IPS-NIHi7 (cell line): Measurements from ENCODE around the gene FAM110A.
"Not testable (repeated sequence)": the region's sequence is repeated elsewhere in the genome, so short reads cannot be mapped to it uniquely, and the experiment has no call there.

Experiments used
- DNase-seq: peaks from one replicate; pipeline ENCODE4 v3.0.0; 2012; ENCODE audit warnings: mixed read lengths; ENCODE audit errors: extremely low spot score

The FAM110A gene

GRCh38 chr20:833450-834150 is at the start of gene FAM110A:
Gene FAM110A (plus strand): TSS chr20:833715. CDS start chr20:844805, 11,090 bp downstream.
- peak; percentile 96 for DNase-seq

GRCh38 chr20:787825-788224 is 45.7 kb upstream of the FAM110A start:
- no peak for DNase-seq

- no peak for DNase-seq
Measured at GRCh38 chr20:791056-791455, 42.5 kb upstream of the FAM110A start.

GRCh38 chr20:792248-792647 is 41.3 kb upstream of the FAM110A start:
- no peak for DNase-seq

- no peak for DNase-seq
Measured at GRCh38 chr20:796921-797320, 36.6 kb upstream of the FAM110A start.

- DNase-seq, result not testable (repeated sequence)
Measured at GRCh38 chr20:798746-799145, 34.8 kb upstream of the FAM110A start.

GRCh38 chr20:800026-800425 is 33.5 kb upstream of the FAM110A start:
- not testable (repeated sequence) for DNase-seq

GRCh38 chr20:801678-802077 is 31.8 kb upstream of the FAM110A start:
- no peak for DNase-seq

- DNase-seq, result no peak
Measured at GRCh38 chr20:805713-806112, 27.8 kb upstream of the FAM110A start.

- DNase-seq, result not testable (repeated sequence)
Measured at GRCh38 chr20:811776-812434, 21.6 kb upstream of the FAM110A start.

GRCh38 chr20:812435-812814 is 21.1 kb upstream of the FAM110A start:
- not testable (repeated sequence) for DNase-seq

- DNase-seq, result no peak
Measured at GRCh38 chr20:813390-813789, 20.1 kb upstream of the FAM110A start.

- no peak for DNase-seq
Measured at GRCh38 chr20:815226-815625, 18.3 kb upstream of the FAM110A start.

GRCh38 chr20:815914-816606 is 17.5 kb upstream of the FAM110A start:
- peak; percentile 88 for DNase-seq

- no peak for DNase-seq
Measured at GRCh38 chr20:818001-818664, 15.4 kb upstream of the FAM110A start.

GRCh38 chr20:819680-820322 is 13.7 kb upstream of the FAM110A start:
- no peak for DNase-seq

GRCh38 chr20:820323-820953 is 13.1 kb upstream of the FAM110A start:
- no peak for DNase-seq

- no peak for DNase-seq
Measured at GRCh38 chr20:821046-821730, 12.3 kb upstream of the FAM110A start.

GRCh38 chr20:821731-822065 is 11.8 kb upstream of the FAM110A start:
- DNase-seq, result no peak

- no peak for DNase-seq
Measured at GRCh38 chr20:822651-823573, 10.6 kb upstream of the FAM110A start.
